HG03066 (cell line): ENCODE measurements around the gene KATNB1.
A peak's percentile ranks its signal among the peaks of the same experiment; 100 is the strongest.

ENCODE experiments used
- ATAC-seq: cut with Tn5 transposase; IDR thresholded peaks from one replicate; pipeline ENCODE4 v1.9.1; 2021; ENCODE audit warnings: low read depth; ENCODE audit not compliant: unreplicated experiment

KATNB1 gene, protein sequence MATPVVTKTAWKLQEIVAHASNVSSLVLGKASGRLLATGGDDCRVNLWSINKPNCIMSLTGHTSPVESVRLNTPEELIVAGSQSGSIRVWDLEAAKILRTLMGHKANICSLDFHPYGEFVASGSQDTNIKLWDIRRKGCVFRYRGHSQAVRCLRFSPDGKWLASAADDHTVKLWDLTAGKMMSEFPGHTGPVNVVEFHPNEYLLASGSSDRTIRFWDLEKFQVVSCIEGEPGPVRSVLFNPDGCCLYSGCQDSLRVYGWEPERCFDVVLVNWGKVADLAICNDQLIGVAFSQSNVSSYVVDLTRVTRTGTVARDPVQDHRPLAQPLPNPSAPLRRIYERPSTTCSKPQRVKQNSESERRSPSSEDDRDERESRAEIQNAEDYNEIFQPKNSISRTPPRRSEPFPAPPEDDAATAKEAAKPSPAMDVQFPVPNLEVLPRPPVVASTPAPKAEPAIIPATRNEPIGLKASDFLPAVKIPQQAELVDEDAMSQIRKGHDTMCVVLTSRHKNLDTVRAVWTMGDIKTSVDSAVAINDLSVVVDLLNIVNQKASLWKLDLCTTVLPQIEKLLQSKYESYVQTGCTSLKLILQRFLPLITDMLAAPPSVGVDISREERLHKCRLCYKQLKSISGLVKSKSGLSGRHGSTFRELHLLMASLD

DNA sequence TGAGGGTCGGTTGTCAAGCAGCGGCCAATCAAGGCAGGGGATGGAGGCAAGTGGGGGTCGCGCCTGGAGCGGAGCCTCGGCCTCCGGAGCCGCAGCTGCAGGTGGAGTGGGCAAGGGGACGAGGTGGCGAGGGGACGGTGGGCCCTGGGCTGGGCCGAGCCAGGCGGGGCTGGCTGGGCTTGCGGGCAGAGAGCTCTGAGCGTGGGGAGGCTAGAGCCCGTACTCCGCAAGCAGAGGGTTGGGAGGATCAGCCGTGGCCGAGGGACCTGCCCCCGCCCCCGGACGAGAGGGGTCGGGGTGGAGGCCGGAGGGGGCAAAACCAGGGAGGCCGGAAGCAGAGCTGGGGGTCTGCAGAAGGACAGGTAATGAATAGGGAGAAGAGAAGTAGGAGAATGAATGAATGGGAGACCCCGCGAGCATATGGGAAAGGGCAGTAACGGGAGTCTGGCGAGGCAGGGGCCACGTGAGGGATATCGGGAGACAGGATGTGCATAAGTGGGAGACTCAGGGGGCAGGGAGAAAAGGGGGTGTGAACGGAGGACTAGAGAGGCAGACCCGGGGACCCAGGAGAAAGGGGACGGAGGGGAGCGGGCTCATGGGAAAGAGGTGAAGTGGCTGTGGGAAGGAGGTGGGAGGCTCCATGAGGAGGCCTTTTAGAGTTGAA is at the start of gene KATNB1:
TSS of gene KATNB1 (plus strand) at position 16 of the 664 bp plus-strand sequence. CDS start 1,474 bp downstream, outside the sequence.
- peak; percentile 30 for ATAC-seq

- no peak for ATAC-seq
Measured at GRCh38 chr16:57686577-57686976, 49.0 kb upstream of the KATNB1 start.

- no peak for ATAC-seq
Measured at GRCh38 chr16:57687363-57687929, 48.1 kb upstream of the KATNB1 start.

- ATAC-seq, result no peak
Measured at GRCh38 chr16:57688487-57688986, 47.0 kb upstream of the KATNB1 start.

DNA sequence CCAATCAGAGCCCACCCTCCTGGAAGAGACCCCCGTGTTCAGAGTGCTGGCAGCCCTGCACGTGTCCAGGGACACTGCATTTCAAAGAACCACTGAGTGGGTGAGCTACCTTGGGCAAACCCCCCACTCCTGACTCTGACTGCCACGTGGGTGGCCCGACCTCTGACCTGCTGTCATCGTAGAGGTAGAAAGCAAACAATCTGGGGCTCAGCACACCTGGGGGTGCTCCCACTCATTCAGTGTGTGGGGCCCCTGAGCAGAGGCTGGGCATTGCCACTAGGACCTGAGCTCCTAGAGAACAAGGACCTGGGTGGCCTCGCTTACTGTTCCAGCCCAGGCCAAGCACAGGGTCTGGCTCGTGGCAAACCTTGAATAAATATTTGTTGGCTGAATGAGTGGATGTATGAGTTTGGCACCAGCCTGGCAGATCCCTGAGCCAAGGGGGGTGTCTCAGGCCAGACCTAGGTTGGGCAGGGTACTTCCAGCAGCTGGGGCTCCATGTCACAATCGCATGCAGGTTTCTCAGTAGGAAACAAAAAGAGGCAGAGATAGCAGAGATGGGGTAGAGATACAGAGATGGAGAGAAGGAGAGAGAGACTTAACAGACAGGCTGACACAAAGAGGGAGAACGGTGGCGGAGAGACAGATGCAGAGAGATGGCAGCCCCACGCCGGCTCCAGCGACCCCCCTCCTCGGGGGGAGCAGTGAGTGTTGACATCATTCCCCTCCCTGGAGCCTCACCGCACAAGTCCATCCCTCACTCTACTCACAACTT is 46.4 kb upstream of the KATNB1 start:
- ATAC-seq, result no peak

DNA sequence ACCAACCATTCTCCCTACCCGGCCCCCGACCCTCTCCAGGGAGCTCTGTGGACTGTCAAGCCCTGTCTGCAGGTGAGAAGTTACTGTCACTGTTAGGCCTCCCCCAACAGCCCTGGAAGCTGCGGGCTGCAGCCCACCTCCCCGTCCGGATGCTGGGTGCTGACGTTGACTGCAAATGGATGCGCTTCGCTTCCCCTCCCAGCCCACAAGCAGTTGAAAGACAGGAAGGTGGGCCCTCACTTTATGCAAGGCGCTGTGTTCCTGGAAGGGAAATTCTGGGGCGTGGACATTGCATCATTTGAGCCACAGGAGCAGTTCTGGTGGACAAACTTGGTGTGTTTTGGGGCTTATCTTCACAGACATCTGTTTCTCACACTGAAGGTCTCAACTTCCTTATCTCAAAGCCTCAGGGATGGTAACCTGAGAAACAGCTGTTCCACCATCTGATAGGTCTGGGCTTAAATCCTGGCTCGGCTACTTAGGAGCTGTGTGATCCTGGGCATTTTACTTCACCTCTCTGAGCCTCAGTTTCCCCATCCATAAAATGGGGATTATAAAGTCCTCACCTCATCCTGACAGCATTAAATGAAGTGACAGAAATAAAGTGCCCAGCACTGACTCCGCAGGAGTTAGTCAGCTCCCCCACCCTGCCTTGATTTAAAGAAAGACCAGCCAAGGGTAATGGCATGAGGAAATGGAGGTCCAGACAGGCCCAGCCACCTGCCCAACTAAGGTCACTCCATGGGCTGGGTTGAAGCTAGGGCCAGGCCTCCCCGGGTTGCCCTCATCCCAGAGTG is 45.6 kb upstream of the KATNB1 start:
- ATAC-seq, result no peak

- no peak for ATAC-seq
Measured at GRCh38 chr16:57690782-57691471, 44.6 kb upstream of the KATNB1 start.

GRCh38 chr16:57692636-57693035 is 42.9 kb upstream of the KATNB1 start:
- ATAC-seq, result no peak

- ATAC-seq, result no peak
Measured at GRCh38 chr16:57693550-57693949, 42.0 kb upstream of the KATNB1 start.

GRCh38 chr16:57694231-57694724 is 41.3 kb upstream of the KATNB1 start:
- ATAC-seq, result no peak

DNA sequence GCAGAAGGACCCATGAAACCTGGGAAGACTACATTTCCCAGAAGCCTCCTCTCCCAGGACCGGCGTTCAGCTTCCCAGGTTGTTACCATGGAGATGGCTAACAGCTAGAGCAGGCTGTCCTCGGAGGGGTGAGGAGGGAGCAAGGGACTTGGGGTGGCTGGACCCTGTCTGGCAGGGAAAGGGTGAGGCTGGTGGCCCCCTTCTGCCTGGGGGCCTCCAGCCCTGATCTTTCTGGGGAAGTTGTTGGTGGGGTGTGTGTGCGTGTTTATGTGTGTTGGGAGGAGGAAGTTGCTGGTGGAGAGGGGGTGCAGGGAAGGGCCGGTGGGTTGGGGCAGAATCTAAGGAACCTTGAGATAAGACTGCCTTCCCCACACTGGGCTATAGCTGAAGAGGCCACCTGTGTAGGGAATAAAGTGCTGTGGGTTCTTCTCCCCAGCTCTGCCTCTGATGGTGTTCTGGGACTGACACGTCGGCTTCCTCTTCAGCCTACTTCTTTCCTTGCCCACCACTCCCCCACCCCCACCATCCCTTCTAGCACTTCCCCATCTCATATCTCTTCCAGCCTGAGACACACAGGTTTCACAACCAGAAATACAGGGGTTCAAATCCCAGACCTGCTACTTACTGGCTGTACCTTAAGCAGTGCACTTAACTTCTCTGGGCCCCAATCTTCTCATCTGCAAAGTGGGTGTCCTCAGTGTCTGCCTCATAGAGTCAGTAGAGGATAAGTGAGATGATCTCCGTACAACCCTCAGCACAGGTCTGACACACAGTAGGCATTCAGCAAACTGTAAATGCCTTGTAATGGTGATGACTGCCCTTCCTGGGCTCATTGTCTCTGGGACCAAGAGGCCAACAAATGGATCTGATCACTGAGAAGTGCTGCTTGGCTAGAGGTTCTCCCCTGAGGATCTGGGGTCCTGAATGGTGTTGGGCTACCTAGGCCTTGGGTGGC is 40.6 kb upstream of the KATNB1 start, which contains the start of gene DRC7:
TSS of gene DRC7 (plus strand) at position 82 of the 955 bp plus-strand sequence. CDS start 3,144 bp downstream, outside the sequence.
- ATAC-seq, result no peak

GRCh38 chr16:57695680-57696069 is 39.9 kb upstream of the KATNB1 start:
- ATAC-seq, result no peak

- no peak for ATAC-seq
Measured at GRCh38 chr16:57696240-57696639, 39.3 kb upstream of the KATNB1 start.

DNA sequence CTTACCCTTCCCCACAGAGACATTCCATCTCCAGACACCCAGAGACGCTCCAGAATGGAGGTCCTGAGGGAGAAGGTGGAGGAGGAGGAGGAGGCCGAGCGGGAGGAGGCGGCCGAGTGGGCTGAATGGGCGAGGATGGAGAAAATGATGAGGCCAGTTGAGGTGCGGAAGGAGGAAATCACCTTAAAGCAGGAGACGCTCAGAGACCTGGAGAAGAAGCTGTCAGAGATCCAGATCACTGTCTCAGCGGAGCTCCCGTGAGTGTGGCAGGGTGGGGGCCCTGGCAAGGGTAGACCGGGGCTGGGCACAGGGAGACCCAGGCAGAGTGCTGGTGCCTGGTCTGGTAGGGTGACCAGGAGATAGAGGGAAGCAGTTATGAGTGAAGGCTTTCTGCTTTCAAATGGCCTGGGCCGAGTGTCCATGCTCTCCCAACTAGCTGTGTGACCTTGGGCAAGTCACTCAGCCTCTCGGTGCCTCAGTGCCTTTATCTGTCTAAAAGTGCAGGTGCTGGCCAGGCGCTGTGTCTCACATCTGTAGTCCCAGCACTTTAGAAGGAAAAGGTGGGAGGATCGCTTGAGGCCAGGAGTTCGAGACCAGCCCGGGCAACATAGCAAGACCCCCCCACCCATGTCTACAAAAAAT is 37.6 kb upstream of the KATNB1 start:
- no peak for ATAC-seq

DNA sequence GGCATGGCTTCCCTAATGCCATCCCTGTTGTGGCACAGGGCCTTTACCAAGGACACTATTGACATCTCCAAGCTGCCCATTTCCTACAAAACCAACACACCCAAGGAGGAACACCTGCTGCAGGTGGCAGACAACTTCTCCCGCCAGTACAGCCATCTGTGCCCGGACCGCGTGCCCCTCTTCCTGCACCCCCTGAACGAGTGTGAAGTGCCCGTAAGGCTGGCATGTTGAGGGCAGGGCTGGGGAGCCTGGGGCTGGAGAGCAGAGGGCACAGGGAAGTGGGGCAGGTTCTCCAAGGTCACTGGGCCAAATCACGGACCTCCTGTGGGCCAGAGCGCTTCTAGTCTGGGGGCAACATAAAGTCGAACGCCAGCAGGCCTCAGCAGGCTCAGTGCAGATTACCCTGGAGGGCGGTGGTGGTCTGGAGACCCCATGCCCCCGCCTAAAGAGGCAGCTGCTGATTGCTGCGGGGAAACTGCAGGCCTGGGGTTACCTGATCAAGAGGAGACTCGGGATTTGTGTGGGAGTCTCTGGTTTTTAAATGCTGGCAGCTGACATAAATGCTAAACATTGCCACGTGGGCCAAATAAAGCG is 36.7 kb upstream of the KATNB1 start:
- no peak for ATAC-seq

DNA sequence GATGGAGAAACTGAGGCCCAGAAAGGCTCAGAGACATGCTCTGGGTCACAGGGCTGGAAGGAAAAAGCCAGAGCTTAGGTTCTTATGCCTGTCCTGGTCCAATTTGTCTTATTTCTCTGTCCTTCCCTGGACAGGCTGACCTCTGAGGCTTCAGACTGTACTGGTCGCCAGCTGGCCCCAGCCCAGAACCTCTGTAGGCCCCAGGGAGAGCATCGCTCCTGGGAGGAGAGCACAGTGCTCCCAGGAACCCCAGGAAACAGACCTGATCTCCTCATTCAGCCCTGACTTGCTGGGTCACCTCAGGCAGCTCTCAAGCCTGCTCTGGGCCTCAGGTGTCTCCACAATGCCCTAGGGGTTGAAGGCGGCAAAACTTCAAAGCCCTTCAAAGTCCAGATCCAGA is 36.1 kb upstream of the KATNB1 start:
- no peak for ATAC-seq

GRCh38 chr16:57699899-57700298 is 35.7 kb upstream of the KATNB1 start:
- ATAC-seq, result no peak
